H9 (cell line): ENCODE measurements around the gene ZNF483. TPM values are rescaled to one million over a fixed set of nuclear protein-coding genes. Genes with fewer than 3 reads are reported as not detected.

Source experiments
- DNase-seq: peaks from one replicate; pipeline ENCODE4 v3.0.0-alpha.2; 2017
- H2AFZ ChIP-seq: one replicate; pipeline ENCODE4 v1.6.1; 2013; ENCODE audit warnings: mild to moderate bottlenecking, low read length, control low read depth, moderate library complexity
- H2AK5ac ChIP-seq: 2 replicates; pipeline ENCODE4 v1.6.1; 2013; ENCODE audit warnings: low read length, control low read depth, mixed read lengths; ENCODE audit not compliant: insufficient read length
- H2BK120ac ChIP-seq: one replicate; pipeline ENCODE4 v1.6.1; 2013; ENCODE audit warnings: low read depth, mild to moderate bottlenecking, low read length, control low read depth, inconsistent platforms; ENCODE audit not compliant: poor library complexity, severe bottlenecking
- H2BK12ac ChIP-seq: 2 replicates; pipeline ENCODE4 v1.6.1; 2013; ENCODE audit warnings: low read length, control low read depth, mixed read lengths, low read depth; ENCODE audit not compliant: insufficient read length
- H2BK15ac ChIP-seq: 2 replicates; pipeline ENCODE4 v1.6.1; 2013; ENCODE audit warnings: low read depth, low read length, control low read depth
- H2BK20ac ChIP-seq: one replicate; pipeline ENCODE4 v1.6.1; 2013; ENCODE audit warnings: low read depth, mild to moderate bottlenecking, low read length, control low read depth, inconsistent platforms; ENCODE audit not compliant: poor library complexity, severe bottlenecking
- H2BK5ac ChIP-seq: 2 replicates; pipeline ENCODE4 v1.6.1; 2013; ENCODE audit warnings: low read length, control low read depth, mixed read lengths; ENCODE audit not compliant: insufficient read length
- H3K14ac ChIP-seq: 2 replicates; pipeline ENCODE4 v1.6.1; 2013; ENCODE audit warnings: low read length, control low read depth; ENCODE audit not compliant: insufficient read depth
- H3K18ac ChIP-seq: 2 replicates; pipeline ENCODE4 v1.6.1; 2013; ENCODE audit warnings: low read depth, mild to moderate bottlenecking, mixed read lengths, low read length, control low read depth; ENCODE audit not compliant: insufficient read length
- H3K23ac ChIP-seq: 2 replicates; pipeline ENCODE4 v1.6.1; 2013; ENCODE audit warnings: low read length, control low read depth, mixed read lengths, low read depth; ENCODE audit not compliant: insufficient read length
- H3K23me2 ChIP-seq: 2 replicates; pipeline ENCODE4 v1.6.1; 2013; ENCODE audit warnings: low read depth, mild to moderate bottlenecking, mixed read lengths, low read length, control low read depth; ENCODE audit not compliant: insufficient read length, poor library complexity, severe bottlenecking
- H3K27ac ChIP-seq: 2 replicates; pipeline ENCODE4 v1.5.1; 2013; ENCODE audit warnings: low read length, control low read depth, mixed read lengths, low read depth; ENCODE audit not compliant: insufficient read length
- H3K27me3 ChIP-seq: 2 replicates; pipeline ENCODE4 v1.6.1; 2013; ENCODE audit warnings: low read length, control low read depth, inconsistent platforms; ENCODE audit not compliant: insufficient read depth
- H3K4ac ChIP-seq: 2 replicates; pipeline ENCODE4 v1.6.1; 2013; ENCODE audit warnings: low read depth, mild to moderate bottlenecking, control low read depth, inconsistent platforms, low read length, moderate library complexity
- H3K4me1 ChIP-seq: 2 replicates; pipeline ENCODE4 v1.6.1; 2013; ENCODE audit warnings: low read length, control low read depth, inconsistent platforms; ENCODE audit not compliant: insufficient read depth
- H3K4me2 ChIP-seq: 2 replicates; pipeline ENCODE4 v1.6.1; 2013; ENCODE audit warnings: low read length, control low read depth, mixed read lengths; ENCODE audit not compliant: insufficient read length, insufficient read depth
- H3K56ac ChIP-seq: 2 replicates; pipeline ENCODE4 v1.6.1; 2013; ENCODE audit warnings: low read depth, mild to moderate bottlenecking, mixed read lengths, low read length, control low read depth; ENCODE audit not compliant: insufficient read length
- H3K79me1 ChIP-seq: 2 replicates; pipeline ENCODE4 v1.6.1; 2013; ENCODE audit warnings: low read depth, mild to moderate bottlenecking, moderate library complexity, low read length, control low read depth, inconsistent platforms; ENCODE audit not compliant: insufficient read depth, poor library complexity, severe bottlenecking
- H3K79me2 ChIP-seq: 2 replicates; pipeline ENCODE4 v1.6.1; 2013; ENCODE audit warnings: low read length, control low read depth, inconsistent platforms; ENCODE audit not compliant: insufficient read depth
- H3K9ac ChIP-seq: 2 replicates; pipeline ENCODE4 v1.6.1; 2013; ENCODE audit warnings: low read length, control low read depth, mixed read lengths; ENCODE audit not compliant: insufficient read length; ENCODE audit errors: extremely low read depth
- H3K9me3 ChIP-seq: one replicate; pipeline ENCODE4 v1.6.1; 2013; ENCODE audit warnings: low read depth, low read length, inconsistent platforms; ENCODE audit not compliant: control insufficient read depth
- H3T11ph ChIP-seq: one replicate; pipeline ENCODE4 v1.6.1; 2013; ENCODE audit warnings: mild to moderate bottlenecking, low read length, control low read depth, inconsistent platforms
- H4K20me1 ChIP-seq: one replicate; pipeline ENCODE4 v1.6.1; 2013; ENCODE audit not compliant: control insufficient read depth, insufficient read length, insufficient read depth
- H4K5ac ChIP-seq: 2 replicates; pipeline ENCODE4 v1.6.1; 2013; ENCODE audit warnings: low read depth, mild to moderate bottlenecking, mixed read lengths, low read length, control low read depth; ENCODE audit not compliant: insufficient read length
- H4K8ac ChIP-seq: replicated peaks from 2 replicates; pipeline ENCODE4 v1.6.1; 2013; ENCODE audit warnings: low read length, control low read depth, mixed read lengths, low read depth; ENCODE audit not compliant: insufficient read length
- H4K91ac ChIP-seq: 2 replicates; pipeline ENCODE4 v1.6.1; 2013; ENCODE audit warnings: low read depth, mild to moderate bottlenecking, moderate library complexity, mixed read lengths, low read length, control low read depth; ENCODE audit not compliant: insufficient read length
- H3K27ac Mint-ChIP-seq, 3 experiments: 2 replicates in 2 of 3; 3 replicates in 1 of 3; pipeline ENCODE4 v1.8.0; 2020 to 2021; ENCODE audit warnings: mixed read lengths in 3 of 3, mild to moderate bottlenecking in 1 of 3, moderate library complexity in 1 of 3
- H3K27me3 Mint-ChIP-seq: 2 replicates; pipeline ENCODE4 v1.8.0; 2021; ENCODE audit warnings: low read depth, mild to moderate bottlenecking, moderate library complexity, mixed read lengths
- H3K36me3 Mint-ChIP-seq, 3 experiments: 2 replicates in 2 of 3; 3 replicates in 1 of 3; pipeline ENCODE4 v1.8.0; 2020 to 2021; ENCODE audit warnings: low read depth in 3 of 3, mixed read lengths in 3 of 3; ENCODE audit not compliant: insufficient read depth in 1 of 3
- H3K4me1 Mint-ChIP-seq, 2 experiments: 2 replicates each; pipeline ENCODE4 v1.8.0; 2020; ENCODE audit warnings: mixed read lengths in 2 of 2
- H3K4me3 Mint-ChIP-seq, 2 experiments: 2 replicates in 1 of 2; 3 replicates in 1 of 2; pipeline ENCODE4 v1.8.0; 2020 to 2021; ENCODE audit warnings: mild to moderate bottlenecking in 2 of 2, mixed read lengths in 2 of 2, moderate library complexity in 1 of 2
- H3K9me3 Mint-ChIP-seq, 2 experiments: 2 replicates in 1 of 2; 3 replicates in 1 of 2; pipeline ENCODE4 v1.8.0; 2020; ENCODE audit warnings: mild to moderate bottlenecking in 2 of 2, mixed read lengths in 2 of 2, moderate library complexity in 1 of 2
- WGBS: extraction: QIAGEN DNeasy Blood & Tissue Kit; methylation state at CpG from one replicate; pipeline ENCODE4 v1.1.7; 2013; ENCODE audit warnings: missing lambda C conversion rate, low lambda C conversion rate, mixed read lengths; ENCODE audit not compliant: insufficient read length; ENCODE audit errors: extremely low coverage; 5-methylcytosine and 5-hydroxymethylcytosine counted together
- total RNA-seq: library from RNA; stranded (reverse); gene quantifications from 2 replicates; pipeline ENCODE4 v1.2.1, GENCODE V29; 2021
- TF ChIP-seq, protein P1 (sequence below): fragments of 200-600 bp; sonication (generic); conservative IDR thresholded peaks from 3 replicates; pipeline ENCODE4 v1.8.0; 2021; ENCODE audit warnings: antibody characterized with exemption, mild to moderate bottlenecking

The ZNF483 gene
- total RNA-seq, 1 experiment from 2014 or later = 48.1 TPM

DNA sequence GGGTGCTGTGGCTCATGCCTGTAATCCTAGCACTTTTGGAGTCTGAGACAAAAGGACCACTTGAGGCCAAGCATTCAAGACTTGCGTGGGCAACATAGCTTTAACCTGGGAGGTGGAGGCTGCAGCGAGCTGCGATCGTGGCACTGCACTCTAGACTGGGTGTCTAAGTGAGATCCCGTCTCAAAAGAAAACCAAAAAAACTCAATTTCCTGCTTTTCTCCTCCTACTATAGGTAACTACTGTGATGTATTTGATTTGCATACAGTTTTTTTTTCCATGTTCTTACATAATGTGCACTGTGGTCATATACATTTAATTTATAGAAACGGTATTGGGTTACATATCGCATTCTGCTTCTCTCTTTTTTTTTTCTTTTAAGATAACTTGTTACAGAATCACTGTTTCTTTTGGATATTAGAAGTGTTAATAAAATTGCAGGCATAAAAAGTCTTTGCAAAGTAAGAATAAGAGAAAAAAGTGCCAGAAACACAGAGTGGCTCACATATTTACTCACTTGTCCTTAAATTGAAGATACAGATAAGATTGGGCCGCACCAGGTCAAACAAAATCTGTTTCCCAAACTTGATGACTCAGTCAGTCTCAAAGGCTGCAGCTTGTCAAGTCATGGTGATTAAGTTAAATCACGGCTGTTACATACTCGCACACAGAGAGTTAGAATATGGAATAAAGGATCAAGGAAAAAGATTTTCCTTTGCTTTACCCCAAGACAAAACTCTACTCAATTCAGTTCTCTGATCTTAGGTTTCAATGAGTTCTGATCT lies 76.4 kb downstream of the ZNF483 start:
- Histone ChIP-seq H2BK5ac (no peak overlapping the region), H3K18ac (no peak overlapping the region), H3K4ac (no peak overlapping the region), H4K8ac (no peak overlapping the region), H2BK12ac (no peak overlapping the region), H3K9ac (no peak overlapping the region), H3K23me2 (peaks cover 18% of the 10 kb centered on the region), H3T11ph (no peak overlapping the region), H3K56ac (no peak overlapping the region), H3K27me3 (no peaks in the 10 kb centered on the region), H3K9me3 (no peaks in the 10 kb centered on the region), H4K20me1 (no peaks in the 10 kb centered on the region), H3K23ac (no peak overlapping the region), H3K4me1 (no peaks in the 10 kb centered on the region), H3K4me2 (no peak overlapping the region), H3K79me2 (no peaks in the 10 kb centered on the region), H2BK15ac (no peak overlapping the region), H2BK120ac (no peak overlapping the region), H4K5ac (no peak overlapping the region), H3K79me1 (no peaks in the 10 kb centered on the region), H3K27ac (no peak overlapping the region), H4K91ac (no peak overlapping the region), H2BK20ac (no peak overlapping the region), H2AFZ (no peak overlapping the region), H2AK5ac (no peak overlapping the region), H3K14ac (no peak overlapping the region)
- peaks cover 6 to 14% (median 10%) of the 10 kb centered on the region in 3 experiments; a peak in 6 of 7 replicates for H3K36me3 Mint-ChIP-seq
- no peak overlapping the region; a peak in 1 of 5 replicates for H3K4me3 Mint-ChIP-seq
- no peaks in the 10 kb centered on the region for H3K9me3 Mint-ChIP-seq
- TF ChIP-seq, protein P1, sequence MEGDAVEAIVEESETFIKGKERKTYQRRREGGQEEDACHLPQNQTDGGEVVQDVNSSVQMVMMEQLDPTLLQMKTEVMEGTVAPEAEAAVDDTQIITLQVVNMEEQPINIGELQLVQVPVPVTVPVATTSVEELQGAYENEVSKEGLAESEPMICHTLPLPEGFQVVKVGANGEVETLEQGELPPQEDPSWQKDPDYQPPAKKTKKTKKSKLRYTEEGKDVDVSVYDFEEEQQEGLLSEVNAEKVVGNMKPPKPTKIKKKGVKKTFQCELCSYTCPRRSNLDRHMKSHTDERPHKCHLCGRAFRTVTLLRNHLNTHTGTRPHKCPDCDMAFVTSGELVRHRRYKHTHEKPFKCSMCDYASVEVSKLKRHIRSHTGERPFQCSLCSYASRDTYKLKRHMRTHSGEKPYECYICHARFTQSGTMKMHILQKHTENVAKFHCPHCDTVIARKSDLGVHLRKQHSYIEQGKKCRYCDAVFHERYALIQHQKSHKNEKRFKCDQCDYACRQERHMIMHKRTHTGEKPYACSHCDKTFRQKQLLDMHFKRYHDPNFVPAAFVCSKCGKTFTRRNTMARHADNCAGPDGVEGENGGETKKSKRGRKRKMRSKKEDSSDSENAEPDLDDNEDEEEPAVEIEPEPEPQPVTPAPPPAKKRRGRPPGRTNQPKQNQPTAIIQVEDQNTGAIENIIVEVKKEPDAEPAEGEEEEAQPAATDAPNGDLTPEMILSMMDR = no peak
- H3K27me3 Mint-ChIP-seq = peaks cover 12% of the 10 kb centered on the region
- DNase-seq = no peak
- H3K4me1 Mint-ChIP-seq = peaks cover 6 to 10% of the 10 kb centered on the region in 2 experiments; a peak in 3 of 4 replicates
- no peak overlapping the region for H3K27ac Mint-ChIP-seq
- WGBS = no CpG with 5 or more reads among the region's 10 CpGs
